Measurements from ENCODE around the gene EVI2A. TPM values are rescaled to one million over a fixed set of nuclear protein-coding genes. Genes with fewer than 3 reads are reported as not detected.
A peak's percentile ranks its signal among the peaks of the same experiment; 100 is the strongest.

Gene EVI2A, protein sequence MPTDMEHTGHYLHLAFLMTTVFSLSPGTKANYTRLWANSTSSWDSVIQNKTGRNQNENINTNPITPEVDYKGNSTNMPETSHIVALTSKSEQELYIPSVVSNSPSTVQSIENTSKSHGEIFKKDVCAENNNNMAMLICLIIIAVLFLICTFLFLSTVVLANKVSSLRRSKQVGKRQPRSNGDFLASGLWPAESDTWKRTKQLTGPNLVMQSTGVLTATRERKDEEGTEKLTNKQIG
- 1 to 10 TPM; 2.6 to 7.4 TPM for total RNA-seq

DNA sequence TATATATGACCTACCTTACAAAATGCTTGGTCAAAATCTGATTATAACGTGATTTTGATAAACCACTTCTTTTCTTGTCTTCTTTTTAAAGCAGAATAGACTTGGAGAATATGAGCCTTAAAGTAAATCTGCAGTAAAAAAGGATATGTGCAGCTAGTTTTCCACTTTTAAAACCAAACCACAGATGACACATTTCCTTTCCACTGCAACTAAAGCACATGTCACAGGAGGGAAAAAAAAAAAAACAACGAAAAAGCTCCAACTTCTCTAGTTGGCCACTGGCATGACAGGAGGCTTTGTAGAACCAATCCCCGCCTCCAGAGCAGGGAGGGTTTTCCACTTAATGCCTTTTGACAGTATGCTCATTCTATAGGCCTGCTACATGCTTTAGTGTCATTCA lies at the start of gene EVI2A:
EVI2A (minus strand) TSS at position 142 of the 400 bp plus-strand sequence. CDS start 2,609 bp downstream, outside the sequence.
- intact Hi-C loops (cut with DNase I): no loop called here
- TF ChIP-seq, protein P1, sequence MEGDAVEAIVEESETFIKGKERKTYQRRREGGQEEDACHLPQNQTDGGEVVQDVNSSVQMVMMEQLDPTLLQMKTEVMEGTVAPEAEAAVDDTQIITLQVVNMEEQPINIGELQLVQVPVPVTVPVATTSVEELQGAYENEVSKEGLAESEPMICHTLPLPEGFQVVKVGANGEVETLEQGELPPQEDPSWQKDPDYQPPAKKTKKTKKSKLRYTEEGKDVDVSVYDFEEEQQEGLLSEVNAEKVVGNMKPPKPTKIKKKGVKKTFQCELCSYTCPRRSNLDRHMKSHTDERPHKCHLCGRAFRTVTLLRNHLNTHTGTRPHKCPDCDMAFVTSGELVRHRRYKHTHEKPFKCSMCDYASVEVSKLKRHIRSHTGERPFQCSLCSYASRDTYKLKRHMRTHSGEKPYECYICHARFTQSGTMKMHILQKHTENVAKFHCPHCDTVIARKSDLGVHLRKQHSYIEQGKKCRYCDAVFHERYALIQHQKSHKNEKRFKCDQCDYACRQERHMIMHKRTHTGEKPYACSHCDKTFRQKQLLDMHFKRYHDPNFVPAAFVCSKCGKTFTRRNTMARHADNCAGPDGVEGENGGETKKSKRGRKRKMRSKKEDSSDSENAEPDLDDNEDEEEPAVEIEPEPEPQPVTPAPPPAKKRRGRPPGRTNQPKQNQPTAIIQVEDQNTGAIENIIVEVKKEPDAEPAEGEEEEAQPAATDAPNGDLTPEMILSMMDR (IDR thresholded peaks at IDR 0.05): no peak
- Histone ChIP-seq H3K27me3 (no peaks in the 10 kb centered on the region), H3K4me3 (peak within 1 kb of the TSS; percentile 3), H3K9me3 (no peaks in the 10 kb centered on the region), H3K27ac (peak within 1 kb of the TSS; percentile 48), H3K36me3 (no peaks in the 10 kb centered on the region), H3K4me1 (no peaks in the 10 kb centered on the region), H3K9ac (ENCODE audit: low read depth in 2 of 2, low read length in 2 of 2) (no peak within 1 kb of the TSS)
- DNase-seq: peak; percentile 36

DNA sequence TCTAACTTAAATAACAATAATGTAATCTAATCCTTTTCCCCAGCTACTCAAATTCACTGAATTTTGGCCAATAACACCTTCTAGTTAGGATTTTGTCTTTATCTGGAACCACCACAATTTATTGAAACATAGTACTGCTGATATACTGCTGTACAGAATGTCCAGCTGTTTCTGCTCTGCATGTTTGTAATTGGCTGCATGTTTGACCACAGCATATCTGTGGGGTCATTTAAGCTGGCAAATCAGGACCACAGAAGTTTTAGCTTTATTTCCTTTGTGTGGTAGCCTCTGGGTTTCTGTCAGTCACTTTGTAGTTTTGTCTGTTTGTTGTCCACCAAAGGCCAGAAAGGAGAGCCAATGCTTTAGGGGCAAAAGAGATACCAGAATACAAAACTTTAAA lies 47.8 kb upstream of the EVI2A start:
- intact Hi-C loops (cut with DNase I): no loop called here
- Histone ChIP-seq H3K27me3 (no peaks in the 10 kb centered on the region), H3K9me3 (no peaks in the 10 kb centered on the region), H3K27ac (no peak overlapping the region), H3K36me3 (no peaks in the 10 kb centered on the region), H3K9ac (ENCODE audit: low read depth in 2 of 2, low read length in 2 of 2) (no peak overlapping the region), H3K4me1 (no peaks in the 10 kb centered on the region), H3K4me3 (no peak overlapping the region)
- TF ChIP-seq, protein P1 (IDR thresholded peaks at IDR 0.05): no peak
- no peak for DNase-seq

DNA sequence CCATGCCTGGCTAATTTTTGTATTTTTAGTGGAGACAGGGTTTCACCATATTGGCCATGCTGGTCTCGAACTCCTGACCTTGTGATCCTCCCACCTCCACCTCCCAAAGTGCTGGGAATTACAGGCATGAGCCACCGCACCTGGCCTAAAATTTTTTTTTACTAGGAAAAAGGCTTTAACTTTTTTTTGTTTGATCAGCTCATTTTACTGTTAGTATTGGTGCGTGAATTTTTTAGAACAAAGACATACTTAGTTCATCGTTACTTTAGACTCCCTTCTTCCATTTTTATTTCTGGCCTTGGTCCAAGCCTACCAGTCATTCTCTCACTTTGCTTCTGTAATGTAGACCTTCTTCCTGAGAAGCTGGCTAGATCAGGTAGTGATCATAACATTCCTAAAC lies 44.7 kb upstream of the EVI2A start:
- TF ChIP-seq, protein P1 (IDR thresholded peaks at IDR 0.05): no peak
- Histone ChIP-seq H3K9ac (ENCODE audit: low read depth in 2 of 2, low read length in 2 of 2) (no peak overlapping the region), H3K4me1 (no peaks in the 10 kb centered on the region), H3K36me3 (no peaks in the 10 kb centered on the region), H3K4me3 (no peak overlapping the region), H3K9me3 (no peaks in the 10 kb centered on the region), H3K27me3 (no peaks in the 10 kb centered on the region), H3K27ac (no peak overlapping the region)
- no peak for DNase-seq
- intact Hi-C loops (cut with DNase I): no loop called here

DNA sequence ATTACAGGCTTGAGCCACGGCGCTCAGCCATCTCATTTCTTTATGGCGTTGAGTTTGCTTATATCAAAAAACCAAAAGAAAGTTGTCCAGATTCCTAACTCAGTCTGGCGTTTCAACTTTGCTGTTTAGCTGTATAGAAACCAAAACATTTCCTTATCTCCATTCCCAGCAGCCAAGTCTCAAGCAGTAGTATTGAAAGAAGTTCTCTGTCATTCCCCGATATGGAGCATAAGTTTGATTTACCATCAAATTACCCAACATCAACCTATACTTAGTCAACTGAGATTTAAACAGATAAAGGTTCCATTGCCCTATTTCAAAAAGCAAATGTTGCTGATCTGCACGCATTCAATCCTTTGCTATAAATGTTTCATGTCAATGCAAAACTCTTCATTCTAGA lies 42.6 kb upstream of the EVI2A start:
- TF ChIP-seq, protein P1 (IDR thresholded peaks at IDR 0.05): no peak
- Histone ChIP-seq H3K27ac (no peak overlapping the region), H3K4me3 (no peak overlapping the region), H3K9me3 (no peaks in the 10 kb centered on the region), H3K9ac (ENCODE audit: low read depth in 2 of 2, low read length in 2 of 2) (no peak overlapping the region), H3K4me1 (no peaks in the 10 kb centered on the region), H3K36me3 (peaks cover 4% of the 10 kb centered on the region), H3K27me3 (no peaks in the 10 kb centered on the region)
- no peak for DNase-seq
- intact Hi-C loops (cut with DNase I): no loop called here

DNA sequence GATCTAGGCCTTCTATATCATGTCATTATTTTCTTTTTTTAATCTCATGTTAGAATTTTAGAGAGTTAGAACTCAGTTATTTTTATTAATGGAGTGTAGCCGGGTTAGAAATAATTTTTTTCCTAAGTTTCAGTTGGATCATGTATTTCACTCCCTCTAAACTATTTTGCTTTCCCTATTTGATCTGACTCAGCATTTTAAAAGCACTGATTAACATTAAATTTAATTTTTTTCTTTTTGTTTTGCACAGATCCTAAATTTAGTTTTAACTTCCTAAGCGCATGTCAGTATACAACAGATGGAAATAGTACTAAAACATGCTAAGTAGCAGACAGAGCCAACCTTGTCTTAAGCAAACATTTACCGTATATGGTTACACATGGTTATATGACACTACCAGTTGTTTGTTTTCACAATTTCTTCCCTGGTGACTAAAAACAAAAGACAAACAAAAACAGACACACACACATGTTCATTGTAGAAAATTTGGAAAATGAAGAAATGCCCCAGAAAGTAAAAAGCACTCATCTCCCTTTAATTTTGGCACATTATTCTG lies 36.5 kb upstream of the EVI2A start:
- Histone ChIP-seq H3K27me3 (no peaks in the 10 kb centered on the region), H3K9ac (ENCODE audit: low read depth in 2 of 2, low read length in 2 of 2) (no peak overlapping the region), H3K4me1 (no peaks in the 10 kb centered on the region), H3K36me3 (peaks cover 4% of the 10 kb centered on the region), H3K27ac (no peak overlapping the region), H3K9me3 (no peaks in the 10 kb centered on the region), H3K4me3 (no peak overlapping the region)
- intact Hi-C loops (cut with DNase I): no loop called here
- DNase-seq: no peak
- TF ChIP-seq, protein P1 (IDR thresholded peaks at IDR 0.05): no peak
